Sigmoid colon (tissue), 4 donors: ENCODE measurements around the gene CDKN1C.

ENCODE experiments used
- CTCF ChIP-seq, 4 experiments: fragments of 450-650 bp in 3 of 4; fragments of 200-600 bp in 1 of 4; IDR thresholded peaks; one replicate each; pipeline ENCODE4 v1.5.1; 2016 to 2019; ENCODE audit warnings: antibody characterized with exemption in 4 of 4, mild to moderate bottlenecking in 3 of 4, moderate library complexity in 2 of 4
- EP300 ChIP-seq, 4 donors: sonication (generic); formaldehyde crosslinking; IDR thresholded peaks; one replicate each; pipeline ENCODE4 v1.6.1; 2017; ENCODE audit warnings: antibody characterized with exemption in 4 of 4
- POLR2A ChIP-seq, 2 donors: fragments of 450-650 bp; IDR thresholded peaks; one replicate each; pipeline ENCODE4 v1.6.1; 2016; ENCODE audit warnings: antibody characterized with exemption in 2 of 2, mild to moderate bottlenecking in 2 of 2, moderate library complexity in 2 of 2
- POLR2AphosphoS5 ChIP-seq, 4 donors: sonication (generic); formaldehyde crosslinking; IDR thresholded peaks; one replicate each; pipeline ENCODE4 v1.6.1; 2017; ENCODE audit warnings: antibody characterized with exemption in 4 of 4

GRCh38 chr11:2860636-2861035 is 24.9 kb downstream of the CDKN1C start:
- TF ChIP-seq POLR2A (IDR thresholded peaks at IDR 0.05) = no peak
- TF ChIP-seq EP300 (IDR thresholded peaks at IDR 0.05) = no peak
- TF ChIP-seq CTCF (IDR thresholded peaks at IDR 0.05) = no peak
- TF ChIP-seq POLR2AphosphoS5 (IDR thresholded peaks at IDR 0.05) = no peak
